ENCODE data around the gene LRRC8C.

LRRC8C gene

GRCh38 chr1:89608319-89608983, 24.5 kb upstream of the LRRC8C start:
- no peak overlapping the region for H3K4me3 ChIP-seq (ENCODE audit: low read length)
- TF ChIP-seq CTCF (conservative IDR thresholded peaks at IDR 0.05; ENCODE audit: low read depth, low read length), result no peak
- DNase-seq (ENCODE audit: low read depth), result no peak

GRCh38 chr1:89608984-89609725, 23.8 kb upstream of the LRRC8C start:
- no peak for DNase-seq (ENCODE audit: low read depth)
- no peak overlapping the region for H3K4me3 ChIP-seq (ENCODE audit: low read length)

GRCh38 chr1:89609781-89610456, 23.0 kb upstream of the LRRC8C start:
- TF ChIP-seq CTCF (conservative IDR thresholded peaks at IDR 0.05; ENCODE audit: low read depth, low read length), result no peak
- no peak for DNase-seq (ENCODE audit: low read depth)
- H3K4me3 ChIP-seq (ENCODE audit: low read length), result no peak overlapping the region

More at GRCh38 chr1:89608984-89609725, 23.8 kb upstream of the LRRC8C start:
- TF ChIP-seq CTCF (conservative IDR thresholded peaks at IDR 0.05; ENCODE audit: low read depth, low read length), result no peak

- no peak for TF ChIP-seq CTCF (conservative IDR thresholded peaks at IDR 0.05; ENCODE audit: low read depth, low read length)
- no peak overlapping the region for H3K4me3 ChIP-seq (ENCODE audit: low read length)
- no peak for DNase-seq (ENCODE audit: low read depth)
Observed at GRCh38 chr1:89610457-89611011, 22.4 kb upstream of the LRRC8C start.

GRCh38 chr1:89611721-89612120, 21.2 kb upstream of the LRRC8C start:
- no peak for TF ChIP-seq CTCF (conservative IDR thresholded peaks at IDR 0.05; ENCODE audit: low read depth, low read length)
- H3K4me3 ChIP-seq (ENCODE audit: low read length), result no peak overlapping the region

GRCh38 chr1:89613928-89614327, 19.0 kb upstream of the LRRC8C start:
- no peak for DNase-seq (ENCODE audit: low read depth)

More at GRCh38 chr1:89611721-89612120, 21.2 kb upstream of the LRRC8C start:
- DNase-seq (ENCODE audit: low read depth), result no peak

More at GRCh38 chr1:89613928-89614327, 19.0 kb upstream of the LRRC8C start:
- no peak for TF ChIP-seq CTCF (conservative IDR thresholded peaks at IDR 0.05; ENCODE audit: low read depth, low read length)
- H3K4me3 ChIP-seq (ENCODE audit: low read length), result no peak overlapping the region

Measured in retinal pigment epithelial cell (primary cell).